Activated naive CD8-positive, alpha-beta T cell treated with anti-CD3 and anti-CD28 coated beads for 36 hours (primary cell): ENCODE results near the gene EIF4H. TPM values are rescaled to one million over a fixed set of nuclear protein-coding genes. Genes with fewer than 3 reads are reported as not detected.
A peak's percentile ranks its signal among the peaks of the same experiment; 100 is the strongest.

Experiments used
- DNase-seq: peaks from one replicate; pipeline ENCODE4 v3.0.0; 2021
- H3K27ac Mint-ChIP-seq: one replicate; pipeline ENCODE4 v1.8.0; 2022; ENCODE audit warnings: mild to moderate bottlenecking, moderate library complexity, mixed read lengths
- H3K27me3 Mint-ChIP-seq: one replicate; pipeline ENCODE4 v1.8.0; 2022; ENCODE audit warnings: mild to moderate bottlenecking, mixed read lengths
- H3K36me3 Mint-ChIP-seq: one replicate; pipeline ENCODE4 v1.8.0; 2021; ENCODE audit warnings: mild to moderate bottlenecking, mixed read lengths
- H3K4me1 Mint-ChIP-seq: one replicate; pipeline ENCODE4 v1.8.0; 2021; ENCODE audit warnings: mixed read lengths
- H3K4me3 Mint-ChIP-seq: one replicate; pipeline ENCODE4 v1.8.0; 2022; ENCODE audit warnings: mild to moderate bottlenecking, moderate library complexity, mixed read lengths
- H3K9me3 Mint-ChIP-seq: one replicate; pipeline ENCODE4 v1.8.0; 2022; ENCODE audit warnings: mixed read lengths
- total RNA-seq, 2 experiments: library from RNA; stranded (reverse); gene quantifications; one replicate each; pipeline ENCODE4 v1.2.3, GENCODE V29; 2021

EIF4H gene
- total RNA-seq: 100 to 1,000 TPM; 423 to 428 TPM

GRCh38 chr7:74173866-74174605 lies at the start of gene EIF4H:
TSS of gene EIF4H (plus strand) at chr7:74174356. CDS start at chr7:74174384, 28 bp downstream.
- peaks cover 29% of the 10 kb centered on the region for H3K36me3 Mint-ChIP-seq
- H3K27ac Mint-ChIP-seq: peak within 1 kb of the TSS; percentile 94
- peak within 1 kb of the TSS; percentile 94 for H3K4me3 Mint-ChIP-seq
- no peaks in the 10 kb centered on the region for H3K9me3 Mint-ChIP-seq
- no peaks in the 10 kb centered on the region for H3K27me3 Mint-ChIP-seq
- H3K4me1 Mint-ChIP-seq: peaks cover 39% of the 10 kb centered on the region
- DNase-seq: peak; percentile 94

GRCh38 chr7:74126220-74126880 lies 47.8 kb upstream of the EIF4H start:
- DNase-seq: no peak
- no peak overlapping the region for H3K4me3 Mint-ChIP-seq
- H3K4me1 Mint-ChIP-seq: no peaks in the 10 kb centered on the region
- peaks cover 2% of the 10 kb centered on the region for H3K36me3 Mint-ChIP-seq
- no peak overlapping the region for H3K27ac Mint-ChIP-seq
- no peaks in the 10 kb centered on the region for H3K9me3 Mint-ChIP-seq
- H3K27me3 Mint-ChIP-seq: no peaks in the 10 kb centered on the region

GRCh38 chr7:74129887-74130286 lies 44.3 kb upstream of the EIF4H start:
- Mint-ChIP-seq H3K27ac (no peak overlapping the region), H3K4me1 (peaks cover 2% of the 10 kb centered on the region), H3K27me3 (no peaks in the 10 kb centered on the region)

GRCh38 chr7:74130518-74130917 lies 43.6 kb upstream of the EIF4H start:
- Mint-ChIP-seq H3K9me3 (no peaks in the 10 kb centered on the region), H3K27me3 (no peaks in the 10 kb centered on the region), H3K27ac (no peak overlapping the region), H3K4me1 (peaks cover 2% of the 10 kb centered on the region), H3K36me3 (no peaks in the 10 kb centered on the region), H3K4me3 (no peak overlapping the region)
- DNase-seq: no peak

More at GRCh38 chr7:74129887-74130286, 44.3 kb upstream of the EIF4H start:
- H3K9me3 Mint-ChIP-seq: no peaks in the 10 kb centered on the region
- no peak for DNase-seq
- no peaks in the 10 kb centered on the region for H3K36me3 Mint-ChIP-seq
- H3K4me3 Mint-ChIP-seq: no peak overlapping the region

DNA sequence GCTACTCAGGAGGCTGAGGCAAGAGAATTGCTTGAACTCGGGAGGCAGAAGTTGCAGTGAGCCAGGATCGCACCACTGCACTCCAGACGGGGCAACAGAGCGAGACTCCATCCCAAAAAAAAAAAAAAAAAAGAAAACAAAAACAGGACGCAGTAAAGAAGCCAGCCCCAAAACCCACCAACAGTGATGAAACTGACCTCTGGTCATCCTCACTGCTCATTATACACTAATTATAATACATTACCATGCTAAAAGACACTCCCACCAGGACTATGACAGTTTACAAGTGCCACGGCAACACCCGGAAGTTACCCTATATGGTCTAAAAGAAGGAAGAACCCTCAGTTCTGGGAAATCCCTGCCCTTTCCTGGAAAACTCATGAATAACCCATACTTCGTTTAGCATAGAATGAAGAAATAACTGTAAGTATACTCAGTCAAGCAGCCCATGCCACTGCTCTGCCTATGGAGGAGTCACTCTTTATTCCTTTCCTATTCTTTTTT lies 40.0 kb upstream of the EIF4H start:
- no peaks in the 10 kb centered on the region for H3K27me3 Mint-ChIP-seq

GRCh38 chr7:74138334-74138867 lies 35.8 kb upstream of the EIF4H start:
- Mint-ChIP-seq H3K36me3 (no peaks in the 10 kb centered on the region), H3K27me3 (no peaks in the 10 kb centered on the region), H3K4me3 (no peak overlapping the region), H3K27ac (no peak overlapping the region), H3K9me3 (no peaks in the 10 kb centered on the region), H3K4me1 (peaks cover 7% of the 10 kb centered on the region)
- no peak for DNase-seq

More for the DNA sequence above, 40.0 kb upstream of the EIF4H start:
- peak; percentile 15 for DNase-seq
- Mint-ChIP-seq H3K27ac (no peak overlapping the region), H3K9me3 (no peaks in the 10 kb centered on the region), H3K4me3 (no peak overlapping the region), H3K36me3 (no peaks in the 10 kb centered on the region), H3K4me1 (peaks cover 2% of the 10 kb centered on the region)

- Mint-ChIP-seq H3K9me3 (peaks cover 1% of the 10 kb centered on the region), H3K4me1 (peaks cover 6% of the 10 kb centered on the region), H3K4me3 (no peak overlapping the region), H3K27me3 (no peaks in the 10 kb centered on the region), H3K27ac (no peak overlapping the region), H3K36me3 (no peaks in the 10 kb centered on the region)
- no peak for DNase-seq
These were observed 35.0 kb upstream of the EIF4H start for GRCh38 chr7:74138945-74139843.

DNA sequence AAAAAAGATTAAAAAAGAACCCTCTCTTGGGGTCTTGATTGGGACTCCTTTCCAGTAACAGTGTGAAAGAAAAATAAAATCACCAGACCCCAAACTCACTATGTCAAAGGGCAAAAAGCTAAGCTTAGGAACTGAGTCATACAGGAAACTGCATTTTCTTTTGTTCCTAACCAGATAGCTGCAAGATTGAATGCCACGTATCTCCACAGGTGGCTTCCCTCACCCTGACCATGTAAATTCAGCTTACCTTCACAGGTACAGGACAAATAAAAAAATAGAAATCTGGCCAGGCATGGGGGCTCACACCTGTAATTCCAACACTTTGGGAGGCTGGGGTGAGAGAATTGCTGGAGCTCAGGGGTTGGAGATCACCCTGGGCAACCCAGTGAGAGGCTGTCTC lies 32.5 kb upstream of the EIF4H start:
- Mint-ChIP-seq H3K9me3 (peaks cover 7% of the 10 kb centered on the region), H3K4me3 (no peak overlapping the region), H3K27me3 (no peaks in the 10 kb centered on the region), H3K4me1 (peaks cover 4% of the 10 kb centered on the region), H3K27ac (peak overlapping the region; percentile 38), H3K36me3 (peaks cover 5% of the 10 kb centered on the region)
- DNase-seq: no peak

DNA sequence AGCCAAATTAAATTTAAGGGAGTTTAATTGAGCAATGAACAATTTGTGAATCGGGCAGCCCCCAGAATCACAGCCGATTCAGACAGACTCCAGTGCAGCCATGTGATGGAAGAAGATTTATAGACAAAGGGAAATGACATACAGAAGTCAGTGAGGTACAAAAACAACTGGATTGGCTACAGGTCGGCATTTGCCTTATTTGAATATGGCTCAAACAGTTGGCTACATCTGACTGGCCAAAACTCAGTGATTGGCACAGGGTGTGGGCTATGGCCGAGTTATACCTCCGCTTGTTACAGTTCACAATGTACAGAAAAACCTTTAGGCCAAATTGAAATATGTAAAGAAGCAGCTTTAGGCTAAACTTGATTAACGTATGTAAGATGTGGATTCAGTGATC lies 30.8 kb upstream of the EIF4H start:
- peaks cover 4% of the 10 kb centered on the region for H3K4me1 Mint-ChIP-seq
- H3K36me3 Mint-ChIP-seq: peaks cover 5% of the 10 kb centered on the region
- H3K27me3 Mint-ChIP-seq: no peaks in the 10 kb centered on the region
- no peak for DNase-seq
- H3K27ac Mint-ChIP-seq: no peak overlapping the region
- no peak overlapping the region for H3K4me3 Mint-ChIP-seq
- H3K9me3 Mint-ChIP-seq: peaks cover 7% of the 10 kb centered on the region

- Mint-ChIP-seq H3K4me3 (no peak overlapping the region), H3K27me3 (no peaks in the 10 kb centered on the region), H3K36me3 (peaks cover 5% of the 10 kb centered on the region), H3K4me1 (no peaks in the 10 kb centered on the region), H3K27ac (no peak overlapping the region), H3K9me3 (peaks cover 7% of the 10 kb centered on the region)
- DNase-seq: no peak
These were observed 25.7 kb upstream of the EIF4H start for GRCh38 chr7:74148491-74148890.

GRCh38 chr7:74149071-74149470 lies 25.1 kb upstream of the EIF4H start:
- H3K9me3 Mint-ChIP-seq: peaks cover 6% of the 10 kb centered on the region
- no peak for DNase-seq
- H3K4me1 Mint-ChIP-seq: no peaks in the 10 kb centered on the region
- H3K27me3 Mint-ChIP-seq: no peaks in the 10 kb centered on the region
- H3K4me3 Mint-ChIP-seq: no peak overlapping the region
- no peak overlapping the region for H3K27ac Mint-ChIP-seq
- H3K36me3 Mint-ChIP-seq: peaks cover 5% of the 10 kb centered on the region

GRCh38 chr7:74149603-74150002 lies 24.6 kb upstream of the EIF4H start:
- peaks cover 6% of the 10 kb centered on the region for H3K9me3 Mint-ChIP-seq
- DNase-seq: no peak
- no peaks in the 10 kb centered on the region for H3K27me3 Mint-ChIP-seq
- H3K4me1 Mint-ChIP-seq: no peaks in the 10 kb centered on the region
- no peak overlapping the region for H3K27ac Mint-ChIP-seq
- H3K4me3 Mint-ChIP-seq: no peak overlapping the region
- H3K36me3 Mint-ChIP-seq: peaks cover 5% of the 10 kb centered on the region

DNA sequence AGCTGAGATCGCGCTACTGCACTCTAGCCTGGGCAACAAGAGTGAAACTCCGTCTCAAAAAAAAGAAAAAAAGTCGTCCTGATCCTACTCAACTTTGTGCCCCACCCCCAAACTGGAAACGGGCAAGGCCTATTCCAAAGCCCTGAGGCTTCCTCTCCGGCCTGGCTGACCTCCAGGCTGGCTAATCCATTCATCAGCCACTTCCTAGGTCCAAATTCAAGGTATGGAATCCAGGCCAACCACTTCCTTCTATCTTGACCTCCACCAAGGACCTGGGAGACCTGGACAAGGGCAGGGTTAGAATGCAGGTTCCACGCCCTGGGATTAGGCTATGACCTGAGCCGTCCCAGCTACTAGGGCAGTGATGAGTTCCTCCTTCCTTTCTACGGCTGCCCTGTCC lies 20.4 kb upstream of the EIF4H start:
- Mint-ChIP-seq H3K27ac (no peak overlapping the region), H3K4me3 (no peak overlapping the region), H3K36me3 (no peaks in the 10 kb centered on the region), H3K4me1 (no peaks in the 10 kb centered on the region), H3K27me3 (no peaks in the 10 kb centered on the region), H3K9me3 (no peaks in the 10 kb centered on the region)
- DNase-seq: no peak

GRCh38 chr7:74155810-74156395 lies 18.3 kb upstream of the EIF4H start:
- Mint-ChIP-seq H3K4me1 (no peaks in the 10 kb centered on the region), H3K27ac (no peak overlapping the region), H3K9me3 (no peaks in the 10 kb centered on the region), H3K36me3 (no peaks in the 10 kb centered on the region), H3K4me3 (no peak overlapping the region), H3K27me3 (no peaks in the 10 kb centered on the region)
- no peak for DNase-seq
